GM12864 (cell line): ENCODE measurements around the gene CYS1.

Experiments used
- DNase-seq: peaks from one replicate; pipeline ENCODE4 v3.0.0-alpha.2; 2011; ENCODE audit warnings: low read depth
- H3K4me3 ChIP-seq: 2 replicates; pipeline ENCODE4 v1.5.1; 2011; ENCODE audit warnings: mild to moderate bottlenecking, low read depth, low read length, control low read depth
- CTCF ChIP-seq: IDR thresholded peaks from 2 replicates; pipeline ENCODE4 v1.5.1; 2011; ENCODE audit warnings: low read depth, mild to moderate bottlenecking, moderate library complexity, low read length, control low read depth, inconsistent platforms; ENCODE audit errors: missing control alignments

The CYS1 gene

GRCh38 chr2:10027660-10028330 lies 52.4 kb downstream of the CYS1 start:
- no peak for TF ChIP-seq CTCF
- DNase-seq: no peak
- no peak overlapping the region for H3K4me3 ChIP-seq

GRCh38 chr2:10026940-10027569 lies 53.2 kb downstream of the CYS1 start:
- H3K4me3 ChIP-seq: no peak overlapping the region
- TF ChIP-seq CTCF: no peak
- no peak for DNase-seq

GRCh38 chr2:10022966-10023662 lies 57.1 kb downstream of the CYS1 start:
- no peak for DNase-seq
- no peak for TF ChIP-seq CTCF

GRCh38 chr2:10022445-10022844 lies 57.8 kb downstream of the CYS1 start:
- TF ChIP-seq CTCF: no peak
- H3K4me3 ChIP-seq: no peak overlapping the region
- DNase-seq: no peak

More at GRCh38 chr2:10022966-10023662, 57.1 kb downstream of the CYS1 start:
- no peak overlapping the region for H3K4me3 ChIP-seq

GRCh38 chr2:10022041-10022421 lies 58.2 kb downstream of the CYS1 start:
- no peak overlapping the region for H3K4me3 ChIP-seq
- no peak for DNase-seq
- TF ChIP-seq CTCF: no peak

GRCh38 chr2:10019602-10020400 lies 60.4 kb downstream of the CYS1 start:
- DNase-seq: no peak
- H3K4me3 ChIP-seq: no peak overlapping the region
- TF ChIP-seq CTCF: no peak
